HG03442 (cell line): ENCODE data around the gene ZNF366.

ENCODE experiments used
- ATAC-seq: cut with Tn5 transposase; IDR thresholded peaks from one replicate; pipeline ENCODE4 v1.9.1; 2021; ENCODE audit warnings: mild to moderate bottlenecking, moderate library complexity; ENCODE audit not compliant: unreplicated experiment

Gene ZNF366, protein sequence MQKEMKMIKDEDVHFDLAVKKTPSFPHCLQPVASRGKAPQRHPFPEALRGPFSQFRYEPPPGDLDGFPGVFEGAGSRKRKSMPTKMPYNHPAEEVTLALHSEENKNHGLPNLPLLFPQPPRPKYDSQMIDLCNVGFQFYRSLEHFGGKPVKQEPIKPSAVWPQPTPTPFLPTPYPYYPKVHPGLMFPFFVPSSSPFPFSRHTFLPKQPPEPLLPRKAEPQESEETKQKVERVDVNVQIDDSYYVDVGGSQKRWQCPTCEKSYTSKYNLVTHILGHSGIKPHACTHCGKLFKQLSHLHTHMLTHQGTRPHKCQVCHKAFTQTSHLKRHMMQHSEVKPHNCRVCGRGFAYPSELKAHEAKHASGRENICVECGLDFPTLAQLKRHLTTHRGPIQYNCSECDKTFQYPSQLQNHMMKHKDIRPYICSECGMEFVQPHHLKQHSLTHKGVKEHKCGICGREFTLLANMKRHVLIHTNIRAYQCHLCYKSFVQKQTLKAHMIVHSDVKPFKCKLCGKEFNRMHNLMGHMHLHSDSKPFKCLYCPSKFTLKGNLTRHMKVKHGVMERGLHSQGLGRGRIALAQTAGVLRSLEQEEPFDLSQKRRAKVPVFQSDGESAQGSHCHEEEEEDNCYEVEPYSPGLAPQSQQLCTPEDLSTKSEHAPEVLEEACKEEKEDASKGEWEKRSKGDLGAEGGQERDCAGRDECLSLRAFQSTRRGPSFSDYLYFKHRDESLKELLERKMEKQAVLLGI

DNA sequence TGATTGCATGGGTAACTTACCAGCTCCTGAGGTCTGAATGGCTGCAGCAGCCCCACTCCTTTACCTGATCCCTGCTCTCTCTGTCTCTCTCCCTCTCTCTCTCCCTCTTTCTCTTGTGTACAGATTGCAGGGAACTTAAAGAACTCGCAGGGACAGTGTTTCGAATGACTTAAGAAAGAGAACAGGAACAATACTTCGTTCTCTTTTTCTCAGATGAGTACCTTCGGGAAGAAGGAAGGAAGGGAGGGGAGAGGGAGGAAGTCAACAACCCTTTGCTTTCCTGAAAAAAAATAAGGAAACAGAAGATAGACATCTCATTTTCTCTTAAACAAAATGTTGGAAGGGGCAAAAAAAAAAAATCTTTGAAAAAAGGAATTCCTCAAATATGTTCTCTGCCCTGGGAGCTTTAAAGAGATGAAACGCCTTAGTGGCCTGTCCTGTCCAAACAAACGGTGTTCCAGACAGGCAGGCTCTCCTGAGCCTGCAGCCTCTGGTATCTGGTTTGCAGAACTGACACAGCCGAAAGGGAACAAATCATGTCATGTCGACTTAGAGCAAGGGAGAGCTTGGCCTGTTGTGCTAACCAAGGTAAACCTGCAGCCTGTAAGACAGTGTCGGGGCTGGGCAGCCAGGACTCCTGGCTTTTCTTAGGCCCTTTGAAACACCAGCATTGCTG is at the start of gene ZNF366:
Gene ZNF366 (minus strand): TSS at position 180 of the 676 bp plus-strand sequence. CDS start 45,914 bp downstream, outside the sequence.
- ATAC-seq, result no peak

- ATAC-seq, result peak; percentile 58
Measured at GRCh38 chr5:72556351-72557166, 49.3 kb upstream of the ZNF366 start.

DNA sequence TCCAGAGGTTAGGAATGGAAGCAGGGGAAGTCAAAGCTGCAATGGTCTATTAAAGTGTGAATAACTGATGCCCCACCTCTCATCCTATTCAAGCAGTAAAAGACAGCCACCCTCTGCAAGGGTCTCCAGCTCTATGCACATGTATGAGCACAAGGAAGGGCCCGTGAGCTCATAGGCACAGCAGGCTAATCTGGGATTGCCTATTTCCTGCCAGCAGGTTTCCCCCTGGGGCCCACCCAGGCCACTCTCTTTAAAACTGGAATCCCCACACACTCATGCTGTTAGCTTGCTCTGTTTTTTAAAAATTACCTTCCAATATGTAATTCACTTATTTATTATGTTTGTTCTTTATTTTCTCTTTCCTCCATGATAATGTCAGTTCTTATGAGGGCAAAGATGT is 48.7 kb upstream of the ZNF366 start:
- no peak for ATAC-seq

GRCh38 chr5:72554897-72555296 is 47.7 kb upstream of the ZNF366 start:
- ATAC-seq, result no peak

GRCh38 chr5:72552041-72552557 is 44.9 kb upstream of the ZNF366 start:
- no peak for ATAC-seq

DNA sequence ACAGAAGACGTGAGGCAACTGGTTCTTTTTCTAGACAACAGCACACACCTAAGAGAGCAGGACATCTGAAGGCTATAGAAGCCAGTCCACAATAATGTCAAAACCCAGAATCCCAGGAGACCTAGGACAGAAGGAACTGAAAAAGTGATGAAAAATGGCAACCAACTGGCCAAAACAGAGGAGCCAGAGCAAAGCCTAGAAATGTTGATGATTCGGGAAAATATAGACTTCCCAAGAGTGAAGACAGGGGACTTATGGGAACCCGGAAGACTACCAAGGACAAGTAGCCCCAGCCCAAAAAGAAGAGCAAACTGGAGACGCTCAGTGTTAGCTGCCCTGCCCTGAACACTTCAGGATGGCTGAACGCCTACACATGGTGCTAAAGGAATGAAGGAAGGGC is 43.4 kb upstream of the ZNF366 start:
- no peak for ATAC-seq

DNA sequence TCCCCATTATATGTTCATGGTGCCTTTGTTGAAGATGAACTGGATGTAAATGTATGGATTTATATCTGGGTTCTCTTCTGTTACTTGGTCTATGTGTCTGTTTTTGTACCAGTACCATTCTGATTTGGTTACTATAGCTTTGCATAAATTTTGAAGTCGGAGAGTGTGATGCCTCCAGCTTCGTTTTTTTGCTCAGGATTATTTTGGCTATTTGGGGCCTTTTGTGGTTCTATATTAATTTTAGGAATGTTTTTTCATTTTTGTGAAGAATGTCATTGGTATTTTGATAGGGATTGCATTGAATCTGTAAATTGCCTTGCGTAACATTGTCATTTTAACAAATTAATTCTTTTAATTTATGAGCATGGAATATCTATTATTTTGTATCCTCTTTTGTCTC is 36.6 kb upstream of the ZNF366 start:
- no peak for ATAC-seq

- ATAC-seq, result no peak
Measured at GRCh38 chr5:72543365-72543764, 36.2 kb upstream of the ZNF366 start.

GRCh38 chr5:72542695-72543094 is 35.5 kb upstream of the ZNF366 start:
- ATAC-seq, result no peak

DNA sequence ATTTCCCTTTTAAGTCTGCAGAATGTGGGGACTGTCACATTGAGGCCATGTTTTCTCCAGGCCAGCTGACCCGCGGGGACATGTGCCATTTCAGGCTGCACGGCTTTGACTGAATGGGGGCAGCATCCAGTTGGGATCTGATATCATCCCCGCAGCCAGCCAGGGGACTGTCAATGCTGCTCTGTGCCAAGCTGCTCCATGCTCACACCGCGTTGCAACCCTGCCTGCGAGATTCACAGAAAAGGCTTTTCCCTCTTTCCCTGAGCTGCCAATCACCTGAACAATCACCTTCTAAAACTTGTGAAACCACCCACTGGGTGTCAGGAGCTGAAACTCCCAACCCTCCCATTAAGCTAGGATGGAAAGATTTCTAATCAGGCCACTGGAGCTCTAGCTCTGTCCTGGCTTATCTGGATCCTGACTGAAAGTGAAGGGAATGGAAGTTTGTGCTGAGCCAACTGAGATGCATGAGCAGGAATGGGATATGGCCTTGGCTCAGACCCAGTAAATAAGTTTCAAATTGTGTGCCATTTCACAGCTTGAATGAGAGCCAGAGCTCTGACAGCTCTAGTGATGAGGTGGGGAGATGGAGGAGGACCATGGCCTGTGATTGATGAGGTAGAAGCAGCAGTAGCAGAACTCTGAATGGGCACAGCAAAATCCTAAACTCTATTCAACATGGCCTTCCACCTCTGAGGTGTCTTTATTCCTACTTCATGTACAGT is 34.5 kb upstream of the ZNF366 start:
- ATAC-seq, result no peak

DNA sequence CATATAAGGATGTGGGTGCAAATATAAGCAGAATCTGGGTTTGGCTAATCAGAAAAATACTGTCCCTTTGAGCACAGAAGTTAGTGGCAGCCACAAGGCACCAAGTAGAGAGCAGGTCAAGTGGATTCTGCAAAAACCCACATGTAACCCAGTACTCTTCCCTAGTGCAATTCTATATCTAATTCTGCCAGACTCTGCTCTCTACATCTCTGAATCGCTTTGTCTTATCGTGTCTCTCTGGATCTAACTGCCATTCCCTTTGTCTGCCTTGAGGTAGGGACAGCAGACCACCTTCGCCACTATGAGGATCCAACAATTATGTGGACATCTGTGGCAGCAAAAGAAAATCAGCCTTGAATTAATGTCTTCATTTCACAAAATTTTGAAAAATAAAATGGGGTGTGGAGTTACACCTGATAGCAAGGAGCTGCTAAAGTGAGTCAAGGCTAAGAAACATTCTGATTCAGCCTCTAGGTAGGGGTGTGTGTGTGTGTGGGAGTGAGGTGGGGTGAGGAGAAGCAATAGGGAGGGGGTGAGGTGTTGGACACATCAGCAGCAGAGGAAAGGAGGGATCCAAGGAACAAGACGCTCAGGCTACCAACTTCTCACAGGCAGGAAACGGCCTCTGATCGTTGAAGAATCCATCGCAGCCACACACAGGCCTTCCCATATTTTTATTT is 33.7 kb upstream of the ZNF366 start:
- no peak for ATAC-seq

GRCh38 chr5:72539726-72540125 is 32.5 kb upstream of the ZNF366 start:
- no peak for ATAC-seq

DNA sequence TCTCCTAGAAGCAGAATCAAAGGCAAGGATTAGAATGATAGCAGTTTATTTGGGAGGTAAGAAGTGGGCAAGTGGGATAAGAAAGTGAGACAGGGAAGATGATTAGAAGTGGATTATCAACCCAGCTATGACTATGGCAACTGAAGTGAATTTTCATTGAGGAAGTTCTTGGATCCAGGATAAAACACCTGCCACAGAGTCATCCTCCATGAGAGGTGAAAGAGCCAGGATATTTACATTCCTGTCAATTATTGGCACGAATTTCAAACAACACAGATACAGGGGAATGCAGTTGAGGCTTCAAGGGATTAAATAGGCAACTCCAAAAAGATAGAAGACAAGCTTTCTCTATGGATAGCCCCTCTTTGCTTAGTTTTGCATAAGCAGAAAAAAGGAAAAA is 31.8 kb upstream of the ZNF366 start:
- ATAC-seq, result no peak

DNA sequence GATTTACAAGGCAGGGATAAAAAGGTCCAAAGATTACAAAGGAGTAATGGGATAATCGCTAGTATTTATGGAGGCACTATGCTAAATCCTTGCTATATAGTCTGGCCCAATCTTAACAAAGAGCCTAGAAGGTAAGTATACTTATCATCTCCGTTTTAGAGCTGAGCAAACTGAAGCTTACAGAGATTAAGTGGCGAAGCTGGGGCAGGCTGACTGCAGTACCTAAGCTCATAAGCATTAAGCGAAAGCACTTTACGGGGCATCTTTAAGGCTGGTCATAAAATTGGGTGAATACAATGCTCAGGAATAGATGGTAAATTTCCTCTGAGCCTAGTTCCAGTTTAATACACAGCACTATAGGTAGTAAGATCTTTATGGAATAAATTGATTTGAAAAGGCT is 30.0 kb upstream of the ZNF366 start:
- ATAC-seq, result no peak

DNA sequence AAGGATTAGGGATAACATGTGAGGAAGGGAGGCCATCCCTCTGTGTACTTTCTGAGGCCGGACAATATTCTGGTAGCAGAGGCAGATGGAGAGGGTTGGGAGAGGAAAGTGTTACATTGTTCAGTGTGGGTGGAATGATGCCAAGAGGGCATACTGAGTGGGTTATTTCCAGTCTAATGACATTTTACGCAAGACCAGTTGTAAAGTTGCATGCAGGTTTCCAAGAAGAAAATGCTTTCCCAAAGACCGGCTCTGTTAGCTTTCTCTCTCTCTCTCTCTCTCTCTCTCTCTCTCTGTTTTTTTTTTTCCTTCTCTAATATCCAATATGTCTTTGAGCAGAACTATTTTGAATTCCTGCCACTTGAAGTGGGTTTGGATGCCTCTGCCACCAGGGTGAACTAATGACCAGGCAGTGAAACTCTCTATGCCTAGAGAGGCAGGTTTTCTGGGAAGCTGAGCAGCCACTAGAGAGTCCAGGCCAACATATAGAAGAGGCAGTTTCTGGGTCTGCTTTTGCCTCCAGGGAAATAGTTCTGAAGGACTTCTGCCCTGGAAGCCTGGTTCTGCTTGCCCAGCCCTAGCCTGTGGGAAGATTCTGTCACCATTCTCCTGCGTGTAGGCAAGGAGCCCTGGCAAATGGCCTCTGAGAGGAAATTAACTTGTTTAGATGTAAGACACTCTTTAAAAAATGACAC is 24.4 kb upstream of the ZNF366 start:
- ATAC-seq, result no peak

DNA sequence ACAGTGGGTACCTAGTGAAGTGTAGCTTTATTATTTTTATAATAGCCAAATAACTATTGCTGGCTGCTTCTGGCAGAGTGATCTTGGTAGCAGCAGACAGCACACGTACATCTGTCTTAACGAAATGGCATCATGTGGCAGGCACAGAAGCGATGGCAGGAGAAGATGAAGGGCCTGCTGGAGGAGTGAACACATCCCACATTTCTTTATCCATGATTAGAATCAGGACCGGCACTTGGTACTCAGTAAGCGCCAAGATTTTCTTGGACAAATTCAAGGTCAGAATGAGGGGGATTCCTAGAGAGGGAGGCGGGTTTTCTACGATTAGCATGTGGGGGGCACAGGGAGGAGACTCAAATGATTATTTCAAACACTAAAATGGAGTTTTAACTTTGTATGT is 23.0 kb upstream of the ZNF366 start:
- ATAC-seq, result no peak

DNA sequence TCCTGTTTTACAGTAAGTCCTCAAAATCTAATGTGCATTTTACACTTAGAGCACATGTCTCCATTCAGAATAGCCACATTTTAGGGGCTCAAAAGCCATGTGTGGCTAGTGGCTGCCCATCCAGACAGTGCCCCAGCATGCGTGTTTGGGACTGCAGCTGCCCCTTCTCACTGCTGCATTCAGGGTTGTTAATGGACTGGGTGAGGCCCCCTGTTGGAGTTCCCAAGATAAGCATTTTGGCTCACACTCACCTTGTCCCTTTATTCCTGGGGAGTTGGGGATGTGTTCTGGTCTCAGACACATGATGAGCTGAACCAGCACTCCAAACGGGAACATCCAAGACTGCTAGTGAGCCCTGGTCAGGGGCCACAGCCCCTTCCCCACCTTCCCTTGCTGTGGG is 22.2 kb upstream of the ZNF366 start:
- no peak for ATAC-seq

DNA sequence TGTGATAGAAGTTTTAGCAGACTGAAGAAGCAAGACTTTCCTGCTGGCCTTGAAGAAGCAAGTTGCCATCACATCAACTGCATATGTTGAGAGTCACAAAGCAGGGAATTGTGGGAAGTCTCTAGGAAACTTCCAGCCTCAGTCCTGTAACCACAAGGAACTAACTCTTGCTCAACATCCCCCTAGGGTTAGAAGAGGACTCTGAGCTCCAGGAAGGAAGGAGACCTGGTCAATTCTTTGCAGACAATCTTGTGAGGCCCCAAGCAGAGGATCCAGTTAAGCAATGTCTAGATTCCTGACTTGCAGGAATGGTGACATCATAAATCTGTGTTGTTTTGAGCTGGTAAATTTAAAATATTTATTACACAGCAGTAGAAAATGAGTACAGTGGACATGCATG is 18.6 kb upstream of the ZNF366 start:
- ATAC-seq, result no peak
